Astrocyte of the cerebellum (primary cell): ENCODE data around the gene IQGAP3.

ENCODE experiments used
- DNase-seq: peaks from one replicate; pipeline ENCODE4 v3.0.0-alpha.2; 2011; ENCODE audit warnings: low read depth
- H3K4me3 ChIP-seq: 2 replicates; pipeline ENCODE4 v1.5.1; 2011; ENCODE audit warnings: mild to moderate bottlenecking, low read depth, low read length, moderate library complexity
- in situ Hi-C: cut with HindIII; loops from 2 replicates; pipeline ENCODE4 v1.10.0; 2017; ENCODE audit warnings: low sequenced_read_pairs
- TF ChIP-seq, protein P1 (sequence below): IDR thresholded peaks from 2 replicates; pipeline ENCODE4 v1.5.1; 2012; ENCODE audit warnings: low read length, low read depth, moderate library complexity, mild to moderate bottlenecking; ENCODE audit errors: missing control alignments

Gene IQGAP3

DNA sequence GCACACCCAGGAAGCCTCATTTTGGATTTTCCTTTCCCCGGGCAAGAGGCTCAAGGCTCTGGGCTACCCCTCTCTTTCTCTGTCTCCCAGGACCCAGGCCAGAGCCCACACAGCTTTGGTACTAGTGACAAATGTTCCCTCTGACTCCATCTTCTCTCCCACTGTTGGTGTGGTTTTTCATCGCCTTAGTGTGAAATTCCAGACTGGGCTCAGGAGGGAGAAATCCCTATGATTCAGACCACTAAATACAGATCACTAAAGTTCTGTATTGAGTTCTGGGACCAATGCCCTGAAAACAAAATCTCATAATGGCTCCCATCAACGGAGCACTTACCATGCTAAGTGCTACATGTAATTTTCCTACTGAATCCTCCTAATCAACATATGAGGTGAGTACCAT is 26.1 kb downstream of the IQGAP3 start:
- TF ChIP-seq, protein P1, sequence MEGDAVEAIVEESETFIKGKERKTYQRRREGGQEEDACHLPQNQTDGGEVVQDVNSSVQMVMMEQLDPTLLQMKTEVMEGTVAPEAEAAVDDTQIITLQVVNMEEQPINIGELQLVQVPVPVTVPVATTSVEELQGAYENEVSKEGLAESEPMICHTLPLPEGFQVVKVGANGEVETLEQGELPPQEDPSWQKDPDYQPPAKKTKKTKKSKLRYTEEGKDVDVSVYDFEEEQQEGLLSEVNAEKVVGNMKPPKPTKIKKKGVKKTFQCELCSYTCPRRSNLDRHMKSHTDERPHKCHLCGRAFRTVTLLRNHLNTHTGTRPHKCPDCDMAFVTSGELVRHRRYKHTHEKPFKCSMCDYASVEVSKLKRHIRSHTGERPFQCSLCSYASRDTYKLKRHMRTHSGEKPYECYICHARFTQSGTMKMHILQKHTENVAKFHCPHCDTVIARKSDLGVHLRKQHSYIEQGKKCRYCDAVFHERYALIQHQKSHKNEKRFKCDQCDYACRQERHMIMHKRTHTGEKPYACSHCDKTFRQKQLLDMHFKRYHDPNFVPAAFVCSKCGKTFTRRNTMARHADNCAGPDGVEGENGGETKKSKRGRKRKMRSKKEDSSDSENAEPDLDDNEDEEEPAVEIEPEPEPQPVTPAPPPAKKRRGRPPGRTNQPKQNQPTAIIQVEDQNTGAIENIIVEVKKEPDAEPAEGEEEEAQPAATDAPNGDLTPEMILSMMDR: no peak
- H3K4me3 ChIP-seq: no peak overlapping the region
- in situ Hi-C loops: no loop called here
- DNase-seq: no peak

DNA sequence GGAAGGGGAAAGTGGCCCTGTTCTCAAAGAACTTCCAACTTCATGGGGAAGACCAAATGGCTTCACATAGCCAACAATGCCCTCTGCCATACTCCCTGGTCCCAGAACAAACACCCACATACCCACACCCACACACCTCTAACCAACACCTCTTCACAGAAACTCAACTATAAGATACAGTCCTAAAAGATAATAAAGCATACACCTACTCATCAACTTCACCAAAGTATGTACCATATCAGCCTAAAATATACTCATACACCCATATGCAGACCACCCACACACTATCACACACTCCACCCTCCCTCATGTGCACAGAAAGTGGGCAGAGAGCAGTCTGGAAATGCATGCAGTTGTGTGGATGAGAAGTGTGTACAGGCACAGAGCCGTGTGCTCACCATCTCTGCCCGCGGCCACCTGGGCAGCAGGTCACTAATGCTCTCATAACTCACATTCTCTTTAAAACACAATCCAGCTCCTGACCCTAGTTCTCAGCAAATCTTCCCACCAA is 27.7 kb downstream of the IQGAP3 start:
- H3K4me3 ChIP-seq: no peak overlapping the region
- DNase-seq: no peak
- TF ChIP-seq, protein P1: no peak
- in situ Hi-C loops: no loop called here

DNA sequence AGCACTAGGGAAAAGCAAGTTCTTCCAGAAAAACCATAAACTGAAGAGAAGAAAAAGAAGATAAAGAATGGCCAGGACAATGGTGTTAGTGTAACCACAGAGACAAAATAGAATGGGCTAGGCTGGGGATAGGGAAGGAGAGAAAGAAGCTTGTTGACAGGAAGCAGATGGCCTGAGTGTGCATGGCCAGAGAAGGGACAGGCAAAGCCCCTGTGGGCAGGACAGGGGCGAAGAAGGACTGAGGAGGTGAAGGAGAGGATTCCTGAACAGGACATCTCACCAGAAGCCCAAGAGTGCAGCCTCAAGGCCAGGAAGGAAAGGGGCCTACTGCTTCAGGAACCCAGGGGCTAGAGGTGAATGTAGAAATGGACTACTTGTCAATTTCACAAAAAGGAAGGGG is 29.3 kb downstream of the IQGAP3 start:
- no peak overlapping the region for H3K4me3 ChIP-seq
- in situ Hi-C loops: no loop called here
- TF ChIP-seq, protein P1: no peak
- DNase-seq: no peak

DNA sequence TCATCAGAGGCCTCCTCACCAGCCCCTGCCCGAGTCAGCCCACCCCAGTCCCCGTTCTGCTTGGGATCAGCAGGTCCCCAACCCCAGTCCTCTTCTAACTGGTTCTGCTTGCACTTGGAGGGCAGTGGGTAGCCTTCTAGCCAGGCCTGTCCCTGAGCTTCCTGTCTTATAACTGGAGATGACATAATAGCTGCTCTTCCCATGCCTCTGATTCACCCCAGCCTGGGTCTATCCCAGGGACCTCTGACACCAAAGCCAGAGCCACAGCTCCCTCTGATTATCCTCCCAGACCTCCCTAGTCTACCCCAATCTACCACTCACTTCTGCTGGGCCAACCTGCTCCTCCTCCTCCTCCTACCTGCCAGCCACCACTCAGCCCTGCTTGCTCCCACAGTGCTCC is 31.4 kb downstream of the IQGAP3 start:
- DNase-seq: no peak
- TF ChIP-seq, protein P1: no peak
- in situ Hi-C loops: no loop called here

DNA sequence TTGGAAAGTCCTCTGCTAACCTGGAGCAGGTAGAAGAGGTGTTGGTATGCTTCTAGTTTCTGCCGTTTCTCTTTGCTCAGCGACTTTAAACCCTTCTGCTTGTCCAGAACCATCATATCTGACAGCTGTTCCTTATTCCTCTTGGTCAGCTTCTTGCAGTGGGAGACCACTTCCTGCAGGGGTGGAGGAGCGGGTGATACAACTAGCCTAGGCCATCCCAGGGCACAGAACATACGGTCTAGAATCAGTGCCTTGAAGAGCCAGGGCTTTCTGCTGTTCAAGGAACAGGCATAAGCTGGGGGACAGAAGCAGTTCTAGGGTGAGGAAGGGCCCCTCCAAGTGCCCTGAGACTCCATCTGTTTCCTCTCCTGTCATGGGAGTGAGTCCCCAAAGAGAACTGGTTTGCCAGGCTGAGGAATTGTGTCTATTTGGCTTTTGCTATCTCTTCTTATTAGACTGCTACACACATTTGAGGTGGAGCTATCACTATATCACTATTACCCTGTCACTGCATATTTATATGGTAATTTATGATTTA is 32.5 kb downstream of the IQGAP3 start:
- DNase-seq: no peak
- no peak overlapping the region for H3K4me3 ChIP-seq
- TF ChIP-seq, protein P1: no peak
- in situ Hi-C loops: no loop called here

More for the DNA sequence above, 31.4 kb downstream of the IQGAP3 start:
- no peak overlapping the region for H3K4me3 ChIP-seq

DNA sequence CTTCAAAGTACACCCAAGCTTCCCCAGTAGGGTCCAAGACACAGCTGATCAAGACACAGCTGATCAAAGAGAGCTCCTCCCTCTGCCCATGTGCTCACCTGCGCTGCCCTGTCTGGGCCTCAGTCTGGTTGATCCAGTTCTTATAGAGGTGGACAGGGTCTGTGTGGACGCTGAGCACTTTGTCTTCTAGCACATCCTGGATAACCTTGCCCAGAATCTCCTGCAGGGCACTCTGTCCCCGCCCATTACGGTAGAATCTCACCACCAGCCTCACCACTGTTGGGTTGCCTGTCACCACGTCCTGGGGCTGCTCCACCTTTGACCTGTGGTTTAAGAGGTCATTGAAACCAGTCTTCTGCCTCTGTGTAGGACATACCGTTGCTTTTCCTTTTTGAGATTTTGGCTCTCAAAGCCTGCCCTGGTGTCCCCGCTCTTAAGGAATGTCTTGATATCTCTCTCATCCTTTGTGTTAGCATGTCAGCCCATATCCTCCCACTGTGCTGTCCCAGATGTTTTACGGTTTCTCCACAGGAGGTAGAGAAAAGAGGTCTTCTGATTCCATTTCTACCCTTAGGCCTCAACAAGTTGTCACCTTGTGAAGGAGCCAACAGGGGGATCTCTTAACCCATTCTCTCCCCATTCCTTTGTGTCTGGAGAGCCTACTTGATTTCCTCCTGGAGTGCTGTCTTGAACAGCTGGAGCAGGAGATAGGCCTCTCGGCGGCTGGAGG is 33.5 kb downstream of the IQGAP3 start:
- in situ Hi-C loops: no loop called here
- DNase-seq: no peak
- TF ChIP-seq, protein P1: no peak
- H3K4me3 ChIP-seq: no peak overlapping the region
